IPS-18c (cell line): ENCODE results near the gene KANSL1.
"Not testable (repeated sequence)": the region's sequence is repeated elsewhere in the genome, so short reads cannot be mapped to it uniquely, and the experiment has no call there.

Experiments used
- H3K4me3 ChIP-seq: 2 replicates; pipeline ENCODE4 v1.7.0; 2013; ENCODE audit warnings: low read depth, mild to moderate bottlenecking, low read length, moderate library complexity; ENCODE audit not compliant: insufficient read depth
- H3K9me3 ChIP-seq: one replicate; pipeline ENCODE4 v1.6.1; 2013; ENCODE audit warnings: mild to moderate bottlenecking, low read length, moderate library complexity; ENCODE audit not compliant: control insufficient read depth, insufficient read depth

The KANSL1 gene

DNA sequence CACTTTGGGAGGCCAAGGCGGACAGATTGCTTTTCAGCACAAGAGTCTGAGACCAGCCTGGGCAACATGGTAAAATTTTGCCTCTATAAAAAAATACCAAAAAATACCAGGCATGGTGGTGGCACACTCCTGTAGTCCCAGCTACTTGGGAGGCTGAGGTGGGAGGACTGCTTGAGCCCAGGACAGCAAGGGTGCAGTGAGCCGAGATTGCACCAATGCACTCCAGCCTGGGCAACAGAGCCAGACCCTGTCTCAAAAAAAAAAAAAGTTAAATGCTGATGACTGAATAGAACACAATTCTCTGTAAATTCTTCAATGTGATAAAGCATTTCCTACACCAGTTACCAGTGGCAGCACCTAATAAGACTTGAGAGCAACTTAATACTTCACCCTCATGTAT is 65.7 kb downstream of the KANSL1 start:
- H3K4me3 ChIP-seq, result no peak overlapping the region

DNA sequence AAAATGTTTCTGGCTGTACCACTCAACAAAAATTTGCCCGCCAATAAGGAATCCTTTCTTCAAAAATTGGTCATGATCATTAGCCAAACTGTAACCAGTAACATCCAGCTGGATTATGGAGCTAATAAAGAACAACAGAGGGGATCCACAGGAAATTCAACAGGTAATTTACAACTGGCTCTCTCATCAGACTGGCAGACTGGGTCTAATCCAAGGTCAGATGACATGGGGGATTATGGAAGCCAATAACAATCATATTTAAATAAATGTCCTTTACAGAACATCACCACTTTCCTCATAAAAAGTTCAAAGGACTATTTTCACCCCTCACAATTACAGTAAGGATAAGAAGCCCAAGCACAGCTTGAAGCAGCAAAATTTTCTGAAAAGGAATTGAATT is 66.4 kb downstream of the KANSL1 start:
- Histone ChIP-seq H3K9me3 (no peaks in the 10 kb centered on the region), H3K4me3 (no peak overlapping the region)

More for the DNA sequence above, 65.7 kb downstream of the KANSL1 start:
- no peaks in the 10 kb centered on the region for H3K9me3 ChIP-seq

DNA sequence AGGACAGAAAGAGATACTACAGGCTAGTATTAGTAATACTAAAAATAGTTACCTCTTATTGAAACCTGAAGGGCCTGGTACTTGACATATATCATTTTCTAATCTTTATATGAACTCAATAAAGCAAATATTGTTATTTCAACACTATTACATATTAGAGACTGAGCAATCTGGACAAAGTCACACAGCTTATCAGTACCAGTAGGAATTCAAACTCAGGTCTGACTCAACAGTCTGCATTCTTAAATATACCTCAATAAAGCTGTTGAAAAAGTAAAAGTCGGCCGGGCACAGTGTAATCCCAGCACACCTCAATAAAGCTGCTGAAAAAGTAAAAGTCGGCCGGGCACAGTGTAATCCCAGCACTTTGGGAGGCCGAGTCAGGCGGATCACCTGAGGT is 67.4 kb downstream of the KANSL1 start:
- H3K4me3 ChIP-seq, result no peak overlapping the region
- no peaks in the 10 kb centered on the region for H3K9me3 ChIP-seq

- H3K9me3 ChIP-seq, result no peaks in the 10 kb centered on the region
- no peak overlapping the region for H3K4me3 ChIP-seq
These were observed 68.3 kb downstream of the KANSL1 start for GRCh38 chr17:46124695-46125592.

- H3K9me3 ChIP-seq, result no peaks in the 10 kb centered on the region
- no peak overlapping the region for H3K4me3 ChIP-seq
These were observed 69.6 kb downstream of the KANSL1 start for GRCh38 chr17:46123607-46124006.

- Histone ChIP-seq H3K9me3 (no peaks in the 10 kb centered on the region), H3K4me3 (no peak overlapping the region)
These were observed 70.8 kb downstream of the KANSL1 start for GRCh38 chr17:46122486-46122871.

DNA sequence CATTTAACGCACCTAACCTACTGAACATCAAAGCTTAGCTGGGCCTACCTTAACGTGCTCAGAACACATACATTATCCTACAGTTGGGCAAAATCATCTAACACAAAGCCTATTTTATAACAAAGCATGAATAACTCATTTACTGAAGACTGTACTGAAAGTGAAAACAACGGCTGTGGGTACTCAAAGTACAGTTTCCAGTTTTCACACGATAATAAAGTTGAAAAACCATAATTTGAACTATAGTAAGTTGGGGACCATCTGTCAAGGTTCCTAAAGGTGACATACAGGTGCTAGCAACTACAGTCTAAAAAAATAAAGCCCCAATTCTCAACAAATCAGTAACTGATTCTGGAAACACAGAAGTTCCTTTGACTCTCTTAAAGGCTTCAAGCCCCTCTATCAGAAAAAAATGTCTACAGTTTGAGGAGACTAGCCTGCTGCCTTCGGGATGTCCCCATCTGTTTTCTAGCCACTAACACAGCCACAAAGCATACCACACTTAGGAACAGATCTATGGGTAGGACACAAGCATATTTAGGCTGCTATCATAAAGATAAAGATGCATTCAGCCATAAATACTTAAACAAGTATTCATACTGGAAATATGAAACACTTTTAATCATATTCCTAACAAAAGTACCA is 71.3 kb downstream of the KANSL1 start:
- no peaks in the 10 kb centered on the region for H3K9me3 ChIP-seq
- no peak overlapping the region for H3K4me3 ChIP-seq

GRCh38 chr17:46121165-46121764 is 72.0 kb downstream of the KANSL1 start:
- Histone ChIP-seq H3K9me3 (no peaks in the 10 kb centered on the region), H3K4me3 (no peak overlapping the region)

DNA sequence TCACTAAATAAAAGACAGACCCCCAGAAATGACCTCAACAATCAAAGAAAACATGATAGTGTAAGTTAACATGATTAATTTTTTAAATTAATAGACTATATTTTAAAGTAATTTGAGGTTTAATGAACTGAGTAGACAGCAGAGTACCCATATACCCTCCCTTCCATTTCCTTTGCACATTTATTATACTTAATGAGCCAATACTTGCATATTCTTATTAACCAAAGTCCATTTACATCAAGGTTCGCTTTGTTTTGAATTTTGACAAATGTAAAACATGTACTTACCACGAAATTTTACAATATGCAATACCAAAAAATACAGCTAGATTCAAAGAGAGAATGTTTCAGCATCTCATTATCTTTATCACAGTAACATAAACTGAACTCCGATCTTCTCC is 72.7 kb downstream of the KANSL1 start:
- Histone ChIP-seq H3K9me3 (no peaks in the 10 kb centered on the region), H3K4me3 (no peak overlapping the region)

DNA sequence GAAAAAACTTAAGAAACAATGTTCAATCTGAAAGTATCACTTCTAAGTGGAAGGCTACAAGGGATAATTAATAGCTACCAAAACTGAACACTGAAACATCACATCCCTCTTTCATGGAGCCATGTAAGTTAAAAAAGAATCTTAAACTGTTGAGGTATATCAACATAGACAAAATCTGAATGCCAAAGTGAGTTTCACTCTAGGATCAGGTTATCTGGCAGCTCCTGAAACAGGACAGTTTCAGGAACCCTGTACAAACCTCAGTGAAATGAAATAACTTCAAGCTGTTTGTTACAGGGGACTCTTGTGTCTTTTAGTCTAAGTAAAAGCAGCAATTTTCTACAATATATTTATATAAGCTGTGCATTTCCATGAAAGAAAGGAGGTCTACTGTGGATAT is 73.2 kb downstream of the KANSL1 start:
- no peaks in the 10 kb centered on the region for H3K9me3 ChIP-seq
- no peak overlapping the region for H3K4me3 ChIP-seq

DNA sequence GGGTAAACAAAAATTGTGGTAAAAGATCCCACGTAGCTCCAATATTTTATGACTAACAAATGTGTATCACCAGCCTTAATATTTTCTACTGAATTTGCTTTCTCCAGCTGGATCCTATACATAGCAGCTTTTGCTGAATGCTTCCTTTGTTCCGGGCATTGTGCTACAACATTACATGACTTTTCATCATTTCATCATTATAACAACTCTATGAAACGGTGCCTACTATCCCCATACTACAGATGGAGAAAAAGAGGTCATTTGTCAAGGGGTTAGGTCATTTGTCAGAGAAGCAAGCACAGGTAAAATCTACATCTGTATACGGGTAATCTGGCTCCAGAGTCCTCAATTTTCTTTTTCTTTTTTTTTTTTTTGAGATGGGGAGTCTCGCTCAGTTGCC is 74.3 kb downstream of the KANSL1 start:
- H3K9me3 ChIP-seq, result no peaks in the 10 kb centered on the region
- no peak overlapping the region for H3K4me3 ChIP-seq

DNA sequence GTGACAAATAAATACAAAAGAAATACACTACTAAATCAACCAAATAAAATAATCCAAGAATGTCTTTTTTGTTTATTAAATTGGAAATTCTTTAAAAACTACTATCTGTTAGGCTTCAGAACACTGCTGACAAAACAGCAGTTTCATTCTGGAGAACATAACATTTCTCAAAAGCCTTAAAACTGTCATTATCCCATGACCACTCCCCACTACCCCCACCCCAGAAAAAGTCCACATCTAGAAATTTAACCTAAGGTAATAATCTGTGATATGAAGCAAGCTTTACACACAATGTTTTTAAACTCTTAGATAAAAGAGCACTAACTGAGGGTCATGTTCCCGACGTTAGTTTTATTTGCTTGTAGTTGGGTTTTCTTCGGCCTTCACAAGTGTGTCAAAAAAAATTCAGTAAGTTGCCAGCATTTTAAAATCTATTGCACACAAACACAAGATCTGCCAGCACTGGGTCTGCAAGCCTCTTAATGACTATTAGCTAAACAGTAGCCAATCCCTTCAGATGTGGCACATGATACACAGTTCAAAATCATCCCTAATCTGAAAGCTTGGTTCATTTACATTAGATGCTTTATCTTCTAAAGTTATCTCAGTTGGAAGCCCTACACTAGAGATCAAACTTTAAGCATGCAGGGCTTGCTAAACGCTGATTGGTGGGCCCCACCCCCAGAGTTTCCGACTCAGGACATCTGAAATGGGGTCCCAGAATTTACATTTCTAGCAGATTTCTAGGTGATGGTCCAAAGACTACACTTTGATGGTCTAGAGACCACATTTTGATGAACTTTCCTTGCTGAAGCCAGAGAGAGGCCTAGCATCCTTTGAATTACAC is 75.2 kb downstream of the KANSL1 start:
- H3K4me3 ChIP-seq, result no peak overlapping the region
- no peaks in the 10 kb centered on the region for H3K9me3 ChIP-seq

DNA sequence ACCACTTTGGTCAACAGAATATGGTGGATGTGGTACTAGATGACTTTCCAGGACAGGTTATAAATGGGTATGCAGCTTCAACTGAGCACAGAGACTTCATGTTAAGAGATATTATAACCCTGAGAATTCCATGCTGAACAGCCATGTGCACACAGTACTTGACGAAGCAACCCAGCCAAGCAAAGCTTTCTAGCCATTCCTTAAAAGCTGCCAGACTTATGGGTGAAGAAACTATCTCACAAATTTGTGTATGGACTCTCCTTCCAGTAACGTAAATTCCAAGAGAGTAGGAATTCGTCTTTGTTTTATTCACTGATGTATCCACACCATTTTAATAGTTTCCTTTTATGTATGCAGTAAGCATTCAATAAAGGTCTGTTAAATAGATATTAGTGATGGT is 76.1 kb downstream of the KANSL1 start:
- no peaks in the 10 kb centered on the region for H3K9me3 ChIP-seq

GRCh38 chr17:46115699-46116098 is 77.5 kb downstream of the KANSL1 start:
- H3K9me3 ChIP-seq, result no peaks in the 10 kb centered on the region
- H3K4me3 ChIP-seq, result no peak overlapping the region

More for the DNA sequence above, 76.1 kb downstream of the KANSL1 start:
- no peak overlapping the region for H3K4me3 ChIP-seq

GRCh38 chr17:46111236-46111635 is 82.0 kb downstream of the KANSL1 start:
- H3K4me3 ChIP-seq, H3K9me3 ChIP-seq: not testable (repeated sequence)

GRCh38 chr17:46110219-46110618 is 83.0 kb downstream of the KANSL1 start:
- no peak overlapping the region for H3K4me3 ChIP-seq

DNA sequence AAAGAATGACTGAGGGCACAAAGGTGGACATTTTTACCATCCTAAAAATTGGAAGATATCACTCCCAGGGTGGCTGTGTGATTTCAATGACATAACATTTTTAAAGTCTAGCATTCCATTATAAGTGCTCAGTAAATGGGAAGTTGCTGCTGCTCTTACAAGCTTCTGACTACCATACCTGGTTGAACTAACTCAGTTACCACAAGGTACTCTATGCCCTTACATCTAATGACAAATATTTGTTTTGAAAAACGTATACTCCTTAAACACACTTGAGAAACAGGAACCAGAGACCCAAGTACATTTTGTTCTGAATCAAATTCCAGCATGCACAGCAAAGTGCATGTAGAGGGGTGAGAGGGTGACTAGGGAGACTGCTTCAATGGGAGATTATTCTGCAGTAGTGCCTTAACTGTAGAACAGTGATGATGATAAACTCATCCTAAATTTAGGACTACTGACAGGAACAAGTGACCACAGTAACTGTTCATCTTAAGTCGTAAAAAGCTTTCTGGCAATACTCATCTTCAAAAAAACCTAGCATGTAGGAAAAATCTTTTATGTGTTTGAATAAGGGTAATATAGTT is 83.5 kb downstream of the KANSL1 start:
- H3K9me3 ChIP-seq, result no peaks in the 10 kb centered on the region
- H3K4me3 ChIP-seq, result no peak overlapping the region

More at GRCh38 chr17:46110219-46110618, 83.0 kb downstream of the KANSL1 start:
- H3K9me3 ChIP-seq, result no peaks in the 10 kb centered on the region
